Neural cell (in vitro differentiated cells): ENCODE data around the gene MIB1. TPM values are rescaled to one million over a fixed set of nuclear protein-coding genes. Genes with fewer than 3 reads are reported as not detected.
A peak's percentile ranks its signal among the peaks of the same experiment; 100 is the strongest.

Experiments used
- H2AFZ ChIP-seq: fragments of 200-600, 300-800 bp; sonication (generic), shearing (Covaris generic); 2 replicates; pipeline ENCODE4 v1.6.0; 2014; ENCODE audit warnings: low read depth, mild to moderate bottlenecking, antibody characterized with exemption, low read length, moderate library complexity
- H3F3A ChIP-seq: fragments of 200-600 bp; shearing (Covaris generic); 2 replicates; pipeline ENCODE4 v1.6.1; 2016; ENCODE audit warnings: mild to moderate bottlenecking, moderate library complexity, mixed read lengths, antibody characterized with exemption, low read length; ENCODE audit not compliant: insufficient read depth, poor library complexity, severe bottlenecking
- H3K27ac ChIP-seq: fragments of 200-600, 300-800 bp; sonication (generic), shearing (Covaris generic); 2 replicates; pipeline ENCODE4 v1.5.1; 2014; ENCODE audit warnings: mild to moderate bottlenecking, low read length, moderate library complexity
- H3K27me3 ChIP-seq: fragments of 300-800, 200-600 bp; sonication (generic), shearing (Covaris generic); 2 replicates; pipeline ENCODE4 v1.6.0; 2014; ENCODE audit warnings: mild to moderate bottlenecking, low read depth, low read length, moderate library complexity; ENCODE audit not compliant: insufficient read depth
- H3K36me3 ChIP-seq: fragments of 300-800, 200-600 bp; sonication (generic), shearing (Covaris generic); 2 replicates; pipeline ENCODE4 v1.5.1; 2014; ENCODE audit warnings: mild to moderate bottlenecking, antibody characterized with exemption, low read length, moderate library complexity; ENCODE audit not compliant: insufficient read depth
- H3K4me2 ChIP-seq: fragments of 300-800, 200-600 bp; sonication (generic), shearing (Covaris generic); 2 replicates; pipeline ENCODE4 v1.6.0; 2014; ENCODE audit warnings: mild to moderate bottlenecking, low read length
- H3K4me3 ChIP-seq: fragments of 300-800, 200-600 bp; sonication (generic), shearing (Covaris generic); 2 replicates; pipeline ENCODE4 v1.5.1; 2014; ENCODE audit warnings: mild to moderate bottlenecking, low read length, moderate library complexity
- H3K79me2 ChIP-seq: fragments of 200-600 bp; shearing (Covaris generic); replicated peaks from 2 replicates; pipeline ENCODE4 v1.6.0; 2014; ENCODE audit warnings: mild to moderate bottlenecking, low read length, moderate library complexity; ENCODE audit not compliant: insufficient read depth
- H3K9ac ChIP-seq: fragments of 300-800, 200-600 bp; sonication (generic), shearing (Covaris generic); 2 replicates; pipeline ENCODE4 v1.6.1; 2016; ENCODE audit warnings: mild to moderate bottlenecking, low read length, mixed read lengths
- H3K9me2 ChIP-seq: fragments of 200-600 bp; shearing (Covaris generic); 2 replicates; pipeline ENCODE4 v1.6.1; 2016; ENCODE audit warnings: mild to moderate bottlenecking, low read length, mixed read lengths; ENCODE audit not compliant: insufficient read depth
- H3K9me3 ChIP-seq: fragments of 200-600, 300-800 bp; sonication (generic), shearing (Covaris generic); 2 replicates; pipeline ENCODE4 v1.6.1; 2016; ENCODE audit warnings: mild to moderate bottlenecking, mixed run types, low read length, moderate library complexity, mixed read lengths
- H4K20me1 ChIP-seq: fragments of 200-600 bp; shearing (Covaris generic); 2 replicates; pipeline ENCODE4 v1.6.1; 2016; ENCODE audit warnings: mild to moderate bottlenecking, mixed run types; ENCODE audit not compliant: insufficient read depth
- EP300 ChIP-seq: fragments of 450-650 bp; conservative IDR thresholded peaks from 2 replicates; pipeline ENCODE4 v1.6.1; 2014; ENCODE audit warnings: antibody characterized with exemption, mild to moderate bottlenecking, moderate library complexity; ENCODE audit not compliant: poor library complexity, severe bottlenecking
- EZH2 ChIP-seq: fragments of 200-600, 300-800 bp; shearing (Covaris generic), sonication (generic); IDR thresholded peaks from 2 replicates; pipeline ENCODE4 v1.6.1; 2014; ENCODE audit warnings: antibody characterized with exemption, low read length, borderline replicate concordance, mild to moderate bottlenecking; ENCODE audit not compliant: insufficient read depth, poor library complexity, severe bottlenecking
- MXI1 ChIP-seq: fragments of 450-650 bp; conservative IDR thresholded peaks from 2 replicates; pipeline ENCODE4 v1.6.1; 2014; ENCODE audit warnings: antibody characterized with exemption, mild to moderate bottlenecking; ENCODE audit not compliant: poor library complexity, severe bottlenecking
- POLR2AphosphoS5 ChIP-seq: IDR thresholded peaks from 2 replicates; pipeline ENCODE4 v1.6.1; 2012
- RAD21 ChIP-seq: fragments of 450-650 bp; conservative IDR thresholded peaks from 2 replicates; pipeline ENCODE4 v1.6.1; 2014; ENCODE audit warnings: antibody characterized with exemption, mild to moderate bottlenecking, moderate library complexity
- SMC3 ChIP-seq: fragments of 450-650 bp; conservative IDR thresholded peaks from 2 replicates; pipeline ENCODE4 v1.6.1; 2014; ENCODE audit warnings: antibody characterized with exemption, mild to moderate bottlenecking, moderate library complexity; ENCODE audit not compliant: poor library complexity
- TAF1 ChIP-seq: IDR thresholded peaks from 2 replicates; pipeline ENCODE4 v1.6.1; 2012; ENCODE audit warnings: low read depth
- polyA plus RNA-seq: library from polyadenylated mRNA; depleted of rRNA; stranded (reverse); fragments of >200 nt; gene quantifications from 2 replicates; pipeline ENCODE4 v1.2.3, GENCODE V29; 2014
- TF ChIP-seq, protein P1 (sequence below): fragments of 450-650 bp; IDR thresholded peaks from 2 replicates; pipeline ENCODE4 v1.5.1; 2014; ENCODE audit warnings: antibody characterized with exemption, mild to moderate bottlenecking, moderate library complexity; ENCODE audit not compliant: poor library complexity, severe bottlenecking
- TF ChIP-seq, protein P2 (sequence below): IDR thresholded peaks from 2 replicates; pipeline ENCODE4 v1.6.1; 2012; ENCODE audit warnings: borderline replicate concordance

The MIB1 gene
- polyA plus RNA-seq, 1 donor from 2014 or later, result 68.3 TPM

DNA sequence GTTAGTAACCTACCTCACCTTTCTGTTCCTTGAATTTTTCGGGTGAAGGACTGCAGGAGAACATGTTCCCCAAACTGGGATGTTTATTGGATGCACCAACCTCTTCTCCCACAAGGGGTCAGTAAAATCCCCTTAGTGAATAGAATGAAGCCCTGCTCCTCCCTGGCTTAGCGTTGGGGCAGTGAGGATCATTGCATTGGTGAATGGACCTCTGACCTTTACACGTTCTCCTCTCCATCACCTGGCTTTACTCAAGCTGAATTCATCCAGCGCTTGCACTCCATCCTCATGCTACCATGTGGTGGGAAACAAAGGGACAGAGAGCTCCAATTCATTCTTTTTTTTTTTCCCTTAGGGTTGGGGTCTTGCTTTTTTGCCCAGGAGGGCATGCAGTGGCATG, 157.2 kb downstream of the MIB1 start:
- H4K20me1 ChIP-seq, result no peaks in the 10 kb centered on the region
- no peaks in the 10 kb centered on the region for H3K9me2 ChIP-seq
- no peaks in the 10 kb centered on the region for H3K27me3 ChIP-seq
- H3K36me3 ChIP-seq, result no peaks in the 10 kb centered on the region
- no peaks in the 10 kb centered on the region for H3F3A ChIP-seq
- no peak overlapping the region for H2AFZ ChIP-seq
- H3K9me3 ChIP-seq, result no peaks in the 10 kb centered on the region
- no peak overlapping the region for H3K4me3 ChIP-seq
- TF ChIP-seq EZH2, result no peak
- no peak for TF ChIP-seq EP300
- TF ChIP-seq, protein P1, sequence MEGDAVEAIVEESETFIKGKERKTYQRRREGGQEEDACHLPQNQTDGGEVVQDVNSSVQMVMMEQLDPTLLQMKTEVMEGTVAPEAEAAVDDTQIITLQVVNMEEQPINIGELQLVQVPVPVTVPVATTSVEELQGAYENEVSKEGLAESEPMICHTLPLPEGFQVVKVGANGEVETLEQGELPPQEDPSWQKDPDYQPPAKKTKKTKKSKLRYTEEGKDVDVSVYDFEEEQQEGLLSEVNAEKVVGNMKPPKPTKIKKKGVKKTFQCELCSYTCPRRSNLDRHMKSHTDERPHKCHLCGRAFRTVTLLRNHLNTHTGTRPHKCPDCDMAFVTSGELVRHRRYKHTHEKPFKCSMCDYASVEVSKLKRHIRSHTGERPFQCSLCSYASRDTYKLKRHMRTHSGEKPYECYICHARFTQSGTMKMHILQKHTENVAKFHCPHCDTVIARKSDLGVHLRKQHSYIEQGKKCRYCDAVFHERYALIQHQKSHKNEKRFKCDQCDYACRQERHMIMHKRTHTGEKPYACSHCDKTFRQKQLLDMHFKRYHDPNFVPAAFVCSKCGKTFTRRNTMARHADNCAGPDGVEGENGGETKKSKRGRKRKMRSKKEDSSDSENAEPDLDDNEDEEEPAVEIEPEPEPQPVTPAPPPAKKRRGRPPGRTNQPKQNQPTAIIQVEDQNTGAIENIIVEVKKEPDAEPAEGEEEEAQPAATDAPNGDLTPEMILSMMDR, result peak; percentile 74
- TF ChIP-seq MXI1, result no peak
- TF ChIP-seq, protein P2, sequence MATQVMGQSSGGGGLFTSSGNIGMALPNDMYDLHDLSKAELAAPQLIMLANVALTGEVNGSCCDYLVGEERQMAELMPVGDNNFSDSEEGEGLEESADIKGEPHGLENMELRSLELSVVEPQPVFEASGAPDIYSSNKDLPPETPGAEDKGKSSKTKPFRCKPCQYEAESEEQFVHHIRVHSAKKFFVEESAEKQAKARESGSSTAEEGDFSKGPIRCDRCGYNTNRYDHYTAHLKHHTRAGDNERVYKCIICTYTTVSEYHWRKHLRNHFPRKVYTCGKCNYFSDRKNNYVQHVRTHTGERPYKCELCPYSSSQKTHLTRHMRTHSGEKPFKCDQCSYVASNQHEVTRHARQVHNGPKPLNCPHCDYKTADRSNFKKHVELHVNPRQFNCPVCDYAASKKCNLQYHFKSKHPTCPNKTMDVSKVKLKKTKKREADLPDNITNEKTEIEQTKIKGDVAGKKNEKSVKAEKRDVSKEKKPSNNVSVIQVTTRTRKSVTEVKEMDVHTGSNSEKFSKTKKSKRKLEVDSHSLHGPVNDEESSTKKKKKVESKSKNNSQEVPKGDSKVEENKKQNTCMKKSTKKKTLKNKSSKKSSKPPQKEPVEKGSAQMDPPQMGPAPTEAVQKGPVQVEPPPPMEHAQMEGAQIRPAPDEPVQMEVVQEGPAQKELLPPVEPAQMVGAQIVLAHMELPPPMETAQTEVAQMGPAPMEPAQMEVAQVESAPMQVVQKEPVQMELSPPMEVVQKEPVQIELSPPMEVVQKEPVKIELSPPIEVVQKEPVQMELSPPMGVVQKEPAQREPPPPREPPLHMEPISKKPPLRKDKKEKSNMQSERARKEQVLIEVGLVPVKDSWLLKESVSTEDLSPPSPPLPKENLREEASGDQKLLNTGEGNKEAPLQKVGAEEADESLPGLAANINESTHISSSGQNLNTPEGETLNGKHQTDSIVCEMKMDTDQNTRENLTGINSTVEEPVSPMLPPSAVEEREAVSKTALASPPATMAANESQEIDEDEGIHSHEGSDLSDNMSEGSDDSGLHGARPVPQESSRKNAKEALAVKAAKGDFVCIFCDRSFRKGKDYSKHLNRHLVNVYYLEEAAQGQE, result no peak
- peak; percentile 73 for TF ChIP-seq SMC3
- TF ChIP-seq TAF1, result no peak
- no peak for TF ChIP-seq POLR2AphosphoS5
- TF ChIP-seq RAD21, result peak; percentile 72
- H3K4me2 ChIP-seq, result no peak overlapping the region
- H3K9ac ChIP-seq, result no peak overlapping the region
- no peak overlapping the region for H3K27ac ChIP-seq
- no peaks in the 10 kb centered on the region for H3K79me2 ChIP-seq

DNA sequence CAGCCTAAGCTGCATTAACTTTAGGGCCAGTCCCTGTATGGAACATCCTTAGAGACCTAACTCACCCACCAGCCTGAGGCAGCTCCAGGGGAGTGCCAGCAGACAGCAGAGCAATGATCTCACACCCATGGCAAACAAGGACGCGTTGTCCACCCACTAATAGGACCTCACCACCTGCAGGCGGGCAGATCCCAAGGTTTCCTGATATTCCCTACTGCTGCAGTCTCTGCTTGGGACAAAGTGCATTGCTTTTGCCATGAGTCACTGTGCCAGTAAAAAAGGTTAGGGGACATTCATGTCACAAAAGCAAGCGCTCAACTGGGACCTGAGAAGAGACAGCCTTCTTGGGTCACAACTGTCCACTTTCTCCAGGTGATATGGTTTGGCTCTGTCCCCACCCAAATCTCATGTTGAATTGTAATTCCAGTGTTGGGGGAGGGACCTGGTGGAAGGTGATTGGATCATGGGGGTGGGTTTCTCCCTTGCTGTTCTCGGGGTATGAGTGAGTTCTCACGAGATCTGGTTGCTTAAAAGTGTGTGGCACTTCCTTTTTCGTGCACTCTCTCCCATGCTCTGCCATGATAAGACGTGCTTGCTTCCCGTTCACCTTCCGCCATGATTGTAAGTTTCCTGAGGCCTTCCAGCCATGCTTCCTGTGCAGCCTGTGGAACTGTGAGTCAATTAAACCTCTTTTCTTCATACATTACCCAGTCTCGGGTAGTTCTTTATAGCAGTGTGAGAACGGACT, 160.2 kb downstream of the MIB1 start:
- TF ChIP-seq EZH2, result no peak
- no peak for TF ChIP-seq MXI1
- TF ChIP-seq POLR2AphosphoS5, result no peak
- TF ChIP-seq, protein P2, result no peak
- no peak for TF ChIP-seq EP300
- TF ChIP-seq TAF1, result no peak
- TF ChIP-seq, protein P1, result no peak
- no peak for TF ChIP-seq RAD21
- no peak for TF ChIP-seq SMC3
- Histone ChIP-seq H3K4me3 (no peak overlapping the region), H3K9me2 (no peaks in the 10 kb centered on the region), H3K27ac (no peak overlapping the region), H2AFZ (no peak overlapping the region), H3F3A (no peaks in the 10 kb centered on the region), H3K9ac (no peak overlapping the region), H3K9me3 (no peaks in the 10 kb centered on the region), H3K36me3 (no peaks in the 10 kb centered on the region), H3K4me2 (no peak overlapping the region), H3K27me3 (no peaks in the 10 kb centered on the region), H3K79me2 (no peaks in the 10 kb centered on the region), H4K20me1 (no peaks in the 10 kb centered on the region)
